B cell (primary cell): Measurements from ENCODE around the gene SAG. TPM values are rescaled to one million over a fixed set of nuclear protein-coding genes. Genes with fewer than 3 reads are reported as not detected.

Experiments
- ATAC-seq: fragments of 200-7000 bp; cut with Tn5 transposase; one replicate; pipeline ENCODE4 v1.10.0; 2021; ENCODE audit warnings: low read depth, mild to moderate bottlenecking, moderate number of reproducible peaks, moderate library complexity
- CTCF ChIA-PET: fragments of 350-600 bp; sonication (Branson Sonifier 250); formaldehyde crosslinking; loops from one replicate; lab custom pipeline; 2021; ENCODE audit warnings: antibody characterized with exemption, inconsistent platforms; lab: Charles Lee
- POLR2A ChIA-PET: fragments of 350-600 bp; sonication (Branson Sonifier 250); formaldehyde crosslinking; loops from one replicate; lab custom pipeline; 2021; ENCODE audit warnings: antibody characterized with exemption; lab: Charles Lee
- DNase-seq: peaks from one replicate; pipeline ENCODE4 v3.0.0; 2013
- H2AFZ ChIP-seq: 2 replicates; pipeline ENCODE4 v1.6.1; 2012; ENCODE audit warnings: mild to moderate bottlenecking, low read depth, low read length; ENCODE audit not compliant: insufficient read depth, poor library complexity, severe bottlenecking
- H3K27ac ChIP-seq, 2 donors: 1 replicate in 1 of 2; 2 replicates in 1 of 2; pipeline ENCODE4 v1.5.1; 2012 to 2013; ENCODE audit warnings: low read length in 2 of 2, mild to moderate bottlenecking in 2 of 2, moderate library complexity in 1 of 2
- H3K27me3 ChIP-seq, 4 experiments: fragments of 200-600 bp in 1 of 4; sonication (generic) in 1 of 4; replicated peaks in 1 of 4; 1 replicate in 2 of 4; 2 replicates in 2 of 4; pipeline versions ENCODE4 v1.6.1 to v1.7.0; 2013 to 2016; ENCODE audit warnings: low read length in 3 of 4, mild to moderate bottlenecking in 2 of 4, mixed read lengths in 1 of 4, moderate library complexity in 1 of 4; ENCODE audit not compliant: insufficient read depth in 4 of 4, control insufficient read depth in 3 of 4; ENCODE audit errors: control extremely low read depth in 1 of 4
- H3K36me3 ChIP-seq, 2 experiments: replicated peaks in 1 of 2; 1 replicate in 1 of 2; 2 replicates in 1 of 2; pipeline versions ENCODE4 v1.6.1 to v1.7.1; 2013; ENCODE audit warnings: low read length in 1 of 2; ENCODE audit not compliant: insufficient read depth in 2 of 2, control insufficient read depth in 1 of 2; ENCODE audit errors: control extremely low read depth in 1 of 2, extremely low read depth in 1 of 2
- H3K4me1 ChIP-seq, 2 donors: fragments of 200-600 bp in 1 of 2; sonication (generic) in 1 of 2; 1 replicate in 1 of 2; 2 replicates in 1 of 2; pipeline versions ENCODE4 v1.5.1 to v1.6.1; 2013 to 2017; ENCODE audit warnings: low read length in 2 of 2; ENCODE audit not compliant: control insufficient read depth in 2 of 2, insufficient read depth in 2 of 2
- H3K4me2 ChIP-seq: replicated peaks from 2 replicates; pipeline ENCODE3; 2012; ENCODE audit warnings: mild to moderate bottlenecking, low read depth, low read length; ENCODE audit not compliant: poor library complexity, severe bottlenecking
- H3K4me3 ChIP-seq, 5 experiments: fragments of 200-600 bp in 1 of 5; sonication (generic) in 1 of 5; 1 replicate in 3 of 5; 2 replicates in 2 of 5; pipeline versions ENCODE4 v1.5.1 to v1.7.0; 2011 to 2016; ENCODE audit warnings: low read length in 4 of 5, mild to moderate bottlenecking in 4 of 5, low read depth in 2 of 5, control low read depth in 1 of 5, moderate library complexity in 1 of 5; ENCODE audit not compliant: insufficient read depth in 1 of 5; ENCODE audit errors: control extremely low read depth in 1 of 5, extremely low read depth in 1 of 5
- H3K79me2 ChIP-seq: fragments of 200-600 bp; sonication (generic); one replicate; pipeline ENCODE4 v1.6.0; 2016; ENCODE audit warnings: low read length; ENCODE audit not compliant: control insufficient read depth, insufficient read depth
- H3K9ac ChIP-seq: fragments of 200-600 bp; sonication (generic); 2 replicates; pipeline ENCODE4 v1.6.1; 2017; ENCODE audit warnings: mild to moderate bottlenecking, low read length, moderate library complexity
- H3K9me3 ChIP-seq, 3 donors: one replicate each; pipeline versions ENCODE4 v1.6.1 to v1.7.1; 2013; ENCODE audit warnings: low read length in 2 of 3; ENCODE audit not compliant: control insufficient read depth in 2 of 3, insufficient read depth in 1 of 3; ENCODE audit errors: control extremely low read depth in 1 of 3
- H4K20me1 ChIP-seq: 2 replicates; pipeline ENCODE4 v1.6.0; 2012; ENCODE audit warnings: mild to moderate bottlenecking, low read length; ENCODE audit not compliant: insufficient read depth, control insufficient read depth, poor library complexity, severe bottlenecking
- H3K27ac Mint-ChIP-seq: one replicate; pipeline ENCODE4 v1.8.0; 2021; ENCODE audit warnings: mixed read lengths
- H3K27me3 Mint-ChIP-seq: one replicate; pipeline ENCODE4 v1.8.0; 2021; ENCODE audit warnings: mixed read lengths
- H3K4me1 Mint-ChIP-seq: one replicate; pipeline ENCODE4 v1.8.0; 2021; ENCODE audit warnings: mixed read lengths
- H3K4me3 Mint-ChIP-seq: one replicate; pipeline ENCODE4 v1.8.0; 2021; ENCODE audit warnings: mixed read lengths
- H3K9me3 Mint-ChIP-seq: one replicate; pipeline ENCODE4 v1.8.0; 2022; ENCODE audit warnings: mixed read lengths; ENCODE audit not compliant: insufficient read depth
- EZH2 ChIP-seq: IDR thresholded peaks from 2 replicates; pipeline ENCODE4 v1.6.1; 2012; ENCODE audit warnings: borderline replicate concordance, low read depth, mild to moderate bottlenecking, moderate library complexity, low read length; ENCODE audit not compliant: insufficient read depth, poor library complexity, severe bottlenecking
- WGBS: methylation state at CpG from one replicate; pipeline ENCODE4 v1.1.5; 2013; ENCODE audit warnings: missing lambda C conversion rate; ENCODE audit not compliant: insufficient coverage; 5-methylcytosine and 5-hydroxymethylcytosine counted together
- intact Hi-C: fragments of 100-400 bp; cut with micrococcal nuclease; formaldehyde crosslinking; loops from one replicate; pipeline ENCODE4 v1.10.0; 2022
- polyA plus RNA-seq: library from polyadenylated mRNA; depleted of rRNA; stranded (reverse); fragments of >200 nt; gene quantifications from 2 replicates; pipeline ENCODE4 v1.2.3, GENCODE V29; 2012
- total RNA-seq, 2 donors: library from RNA; stranded (reverse); fragments of 120-200 nt in 1 of 2; gene quantifications; 1 replicate in 1 of 2; 2 replicates in 1 of 2; pipeline versions ENCODE4 v1.2.3 to v1.2.4, GENCODE V29; 2013 to 2022
- TF ChIP-seq, protein P1 (sequence below): fragments of 200-600 bp; IDR thresholded peaks from one replicate; pipeline ENCODE4 v1.8.0; 2022; ENCODE audit warnings: antibody characterized with exemption, mild to moderate bottlenecking

The SAG gene
- total and polyA plus RNA-seq, 2 donors (not counting 1 experiment from before 2014, with no cell fraction given), result 0.03 to 0.17 TPM

DNA sequence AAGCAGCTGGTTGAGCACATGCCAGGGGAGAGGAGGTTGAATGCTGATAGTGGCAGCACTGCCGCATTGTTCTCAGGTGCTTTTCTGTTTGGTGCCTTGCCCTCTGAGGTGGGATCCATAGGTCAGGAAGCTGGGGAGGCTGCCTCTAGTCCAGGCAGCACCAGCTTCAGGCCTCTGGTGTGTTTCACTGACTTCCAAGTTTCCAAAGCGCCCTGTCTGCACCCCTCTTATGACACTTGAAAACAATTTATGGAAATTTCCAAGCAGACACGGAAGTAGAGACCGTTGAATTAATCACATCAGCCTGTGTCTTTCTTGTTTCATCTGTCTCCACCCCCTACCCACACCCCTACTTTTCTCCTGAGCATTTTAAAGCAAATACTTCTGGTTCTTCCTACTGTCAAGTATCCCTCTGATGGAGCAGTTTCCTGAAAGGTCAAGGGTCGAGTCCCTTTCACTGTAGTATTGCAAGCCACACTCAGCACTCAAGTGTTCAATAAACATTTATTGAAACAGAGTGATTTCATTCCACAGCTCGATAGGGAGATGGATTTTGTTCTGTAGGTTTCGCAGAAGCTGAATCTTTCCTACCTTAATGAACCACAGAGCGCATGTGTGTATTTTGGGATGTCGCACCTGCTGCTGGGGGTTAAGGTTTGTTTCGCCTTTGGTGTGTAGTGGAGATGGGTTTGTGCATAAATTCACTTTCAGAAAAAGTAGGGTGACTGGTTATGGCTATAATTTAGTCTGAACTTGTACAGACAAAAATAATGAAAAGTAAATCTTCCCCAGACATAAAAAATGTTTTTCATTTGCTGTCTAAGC is 68.1 kb downstream of the SAG start:
- H3K79me2 ChIP-seq, result peaks cover 99% of the 10 kb centered on the region
- peak overlapping the region; percentile 6 for H3K4me3 Mint-ChIP-seq

More for the DNA sequence above, 68.1 kb downstream of the SAG start:
- Histone ChIP-seq H3K9ac (no peak overlapping the region), H3K4me2 (no peak overlapping the region), H2AFZ (no peak overlapping the region), H3K4me3 (no peak overlapping the region), H4K20me1 (peaks cover 60% of the 10 kb centered on the region), H3K36me3 (peaks cover 9 to 60% of the 10 kb centered on the region in 2 experiments), H3K4me1 (peaks cover 53 to 56% of the 10 kb centered on the region in 2 donors), H3K9me3 (no peaks in the 10 kb centered on the region), H3K27ac (peak overlapping the region in 1 of 2 donors; percentile 12), H3K27me3 (no peaks in the 10 kb centered on the region)
- Mint-ChIP-seq H3K4me1 (peaks cover 65% of the 10 kb centered on the region), H3K27me3 (no peaks in the 10 kb centered on the region), H3K9me3 (no peaks in the 10 kb centered on the region), H3K27ac (peak overlapping the region; percentile 64)
- CTCF ChIA-PET, result interaction anchor here (1.6 kb wide), 2 partner anchors 10 to 29 kb away, joined by 5 to 6 read pairs; no protein-coding TSS in a partner anchor
- 72% methylated on average over 4 of the region's 10 CpGs for WGBS
- DNase-seq (no peak), ATAC-seq (no peak)
- intact Hi-C loops, result no loop called here
- POLR2A ChIA-PET, result no interaction called here
- TF ChIP-seq, protein P1, sequence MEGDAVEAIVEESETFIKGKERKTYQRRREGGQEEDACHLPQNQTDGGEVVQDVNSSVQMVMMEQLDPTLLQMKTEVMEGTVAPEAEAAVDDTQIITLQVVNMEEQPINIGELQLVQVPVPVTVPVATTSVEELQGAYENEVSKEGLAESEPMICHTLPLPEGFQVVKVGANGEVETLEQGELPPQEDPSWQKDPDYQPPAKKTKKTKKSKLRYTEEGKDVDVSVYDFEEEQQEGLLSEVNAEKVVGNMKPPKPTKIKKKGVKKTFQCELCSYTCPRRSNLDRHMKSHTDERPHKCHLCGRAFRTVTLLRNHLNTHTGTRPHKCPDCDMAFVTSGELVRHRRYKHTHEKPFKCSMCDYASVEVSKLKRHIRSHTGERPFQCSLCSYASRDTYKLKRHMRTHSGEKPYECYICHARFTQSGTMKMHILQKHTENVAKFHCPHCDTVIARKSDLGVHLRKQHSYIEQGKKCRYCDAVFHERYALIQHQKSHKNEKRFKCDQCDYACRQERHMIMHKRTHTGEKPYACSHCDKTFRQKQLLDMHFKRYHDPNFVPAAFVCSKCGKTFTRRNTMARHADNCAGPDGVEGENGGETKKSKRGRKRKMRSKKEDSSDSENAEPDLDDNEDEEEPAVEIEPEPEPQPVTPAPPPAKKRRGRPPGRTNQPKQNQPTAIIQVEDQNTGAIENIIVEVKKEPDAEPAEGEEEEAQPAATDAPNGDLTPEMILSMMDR, result no peak
- no peak for TF ChIP-seq EZH2
